Hepatocyte (in vitro differentiated cells): ENCODE measurements around the gene BCL10.

Experiments used
- EZH2 ChIP-seq: fragments of 200-600 bp; sonication (generic); IDR thresholded peaks from 2 replicates; pipeline ENCODE4 v1.6.1; 2016; ENCODE audit warnings: antibody characterized with exemption, mild to moderate bottlenecking, borderline replicate concordance
- TF ChIP-seq, protein P1 (sequence below): fragments of 200-600 bp; sonication (generic); IDR thresholded peaks from 2 replicates; pipeline ENCODE4 v1.5.1; 2016; ENCODE audit warnings: antibody characterized with exemption, mild to moderate bottlenecking; ENCODE audit not compliant: poor library complexity

DNA sequence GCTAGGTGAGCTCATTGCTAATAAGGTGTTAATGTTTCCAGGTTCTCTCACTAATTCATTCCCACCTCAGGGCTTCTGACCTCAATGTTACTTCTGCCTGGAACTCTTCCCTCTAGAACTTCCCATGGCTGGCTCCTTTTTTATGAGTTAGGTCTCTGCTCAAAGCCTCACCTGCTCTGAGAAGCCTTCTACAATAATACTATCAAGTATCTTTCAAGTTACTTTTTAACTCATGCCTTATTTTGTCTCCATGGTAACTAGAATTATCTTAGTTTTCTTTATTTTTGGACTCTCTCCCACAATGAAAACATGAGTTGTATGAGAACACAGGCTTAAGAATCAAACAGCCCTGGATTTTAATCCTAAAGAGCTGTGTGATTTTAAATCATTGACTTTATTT is 13.4 kb downstream of the BCL10 start:
- TF ChIP-seq, protein P1, sequence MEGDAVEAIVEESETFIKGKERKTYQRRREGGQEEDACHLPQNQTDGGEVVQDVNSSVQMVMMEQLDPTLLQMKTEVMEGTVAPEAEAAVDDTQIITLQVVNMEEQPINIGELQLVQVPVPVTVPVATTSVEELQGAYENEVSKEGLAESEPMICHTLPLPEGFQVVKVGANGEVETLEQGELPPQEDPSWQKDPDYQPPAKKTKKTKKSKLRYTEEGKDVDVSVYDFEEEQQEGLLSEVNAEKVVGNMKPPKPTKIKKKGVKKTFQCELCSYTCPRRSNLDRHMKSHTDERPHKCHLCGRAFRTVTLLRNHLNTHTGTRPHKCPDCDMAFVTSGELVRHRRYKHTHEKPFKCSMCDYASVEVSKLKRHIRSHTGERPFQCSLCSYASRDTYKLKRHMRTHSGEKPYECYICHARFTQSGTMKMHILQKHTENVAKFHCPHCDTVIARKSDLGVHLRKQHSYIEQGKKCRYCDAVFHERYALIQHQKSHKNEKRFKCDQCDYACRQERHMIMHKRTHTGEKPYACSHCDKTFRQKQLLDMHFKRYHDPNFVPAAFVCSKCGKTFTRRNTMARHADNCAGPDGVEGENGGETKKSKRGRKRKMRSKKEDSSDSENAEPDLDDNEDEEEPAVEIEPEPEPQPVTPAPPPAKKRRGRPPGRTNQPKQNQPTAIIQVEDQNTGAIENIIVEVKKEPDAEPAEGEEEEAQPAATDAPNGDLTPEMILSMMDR: no peak
- TF ChIP-seq EZH2: no peak
